Activated naive CD4-positive, alpha-beta T cell treated with Interleukin-2 at 50 U/mL for 16 hours (primary cell): Measurements from ENCODE around the gene BMPR2.
"Not testable (repeated sequence)": the region's sequence is repeated elsewhere in the genome, so short reads cannot be mapped to it uniquely, and the experiment has no call there.

Experiments
- DNase-seq: peaks from one replicate; pipeline ENCODE4 v3.0.0-alpha.2; 2020

The BMPR2 gene

GRCh38 chr2:202386495-202386894 is 10.4 kb downstream of the BMPR2 start:
- not testable (repeated sequence) for DNase-seq

GRCh38 chr2:202387608-202388342 is 11.6 kb downstream of the BMPR2 start:
- no peak for DNase-seq

- no peak for DNase-seq
Measured at GRCh38 chr2:202400941-202401340, 24.8 kb downstream of the BMPR2 start.

- DNase-seq: no peak
Measured at GRCh38 chr2:202405798-202406197, 29.7 kb downstream of the BMPR2 start.

GRCh38 chr2:202406445-202406978 is 30.4 kb downstream of the BMPR2 start:
- no peak for DNase-seq

- no peak for DNase-seq
Measured at GRCh38 chr2:202408546-202409140, 32.5 kb downstream of the BMPR2 start.

- DNase-seq: no peak
Measured at GRCh38 chr2:202410092-202410491, 34.0 kb downstream of the BMPR2 start.

GRCh38 chr2:202411097-202411496 is 35.0 kb downstream of the BMPR2 start:
- DNase-seq: no peak

- no peak for DNase-seq
Measured at GRCh38 chr2:202418027-202418426, 41.9 kb downstream of the BMPR2 start.

GRCh38 chr2:202418511-202418910 is 42.4 kb downstream of the BMPR2 start:
- no peak for DNase-seq

- DNase-seq: no peak
Measured at GRCh38 chr2:202423139-202423538, 47.0 kb downstream of the BMPR2 start.

GRCh38 chr2:202425036-202425435 is 48.9 kb downstream of the BMPR2 start:
- DNase-seq: no peak

GRCh38 chr2:202426751-202427150 is 50.6 kb downstream of the BMPR2 start:
- DNase-seq: no peak

GRCh38 chr2:202429164-202429980 is 53.2 kb downstream of the BMPR2 start:
- no peak for DNase-seq

- no peak for DNase-seq
Measured at GRCh38 chr2:202432776-202433175, 56.6 kb downstream of the BMPR2 start.

GRCh38 chr2:202434472-202434871 is 58.3 kb downstream of the BMPR2 start:
- no peak for DNase-seq

GRCh38 chr2:202436626-202437025 is 60.5 kb downstream of the BMPR2 start:
- DNase-seq: no peak

- not testable (repeated sequence) for DNase-seq
Measured at GRCh38 chr2:202440117-202440516, 64.0 kb downstream of the BMPR2 start.

GRCh38 chr2:202442882-202443281 is 66.8 kb downstream of the BMPR2 start:
- DNase-seq: no peak

GRCh38 chr2:202444000-202444399 is 67.9 kb downstream of the BMPR2 start:
- DNase-seq: no peak

GRCh38 chr2:202449344-202449743 is 73.2 kb downstream of the BMPR2 start:
- DNase-seq: no peak

GRCh38 chr2:202450785-202451184 is 74.7 kb downstream of the BMPR2 start:
- no peak for DNase-seq

GRCh38 chr2:202452744-202453143 is 76.6 kb downstream of the BMPR2 start:
- no peak for DNase-seq

GRCh38 chr2:202454536-202454935 is 78.4 kb downstream of the BMPR2 start:
- DNase-seq: no peak
